HG03520 (cell line): ENCODE measurements around the gene MPP2.
"Not testable (repeated sequence)": the region's sequence is repeated elsewhere in the genome, so short reads cannot be mapped to it uniquely, and the experiment has no call there.

Experiments used
- ATAC-seq: cut with Tn5 transposase; IDR thresholded peaks from one replicate; pipeline ENCODE4 v1.9.1; 2021; ENCODE audit warnings: mild to moderate bottlenecking, moderate library complexity; ENCODE audit not compliant: unreplicated experiment

MPP2 gene

GRCh38 chr17:43877451-43878155 lies 29.7 kb downstream of the MPP2 start:
- ATAC-seq = no peak

- ATAC-seq = no peak
Measured at GRCh38 chr17:43877031-43877430, 30.3 kb downstream of the MPP2 start.

- ATAC-seq = no peak
Measured at GRCh38 chr17:43875476-43876147, 31.7 kb downstream of the MPP2 start.

- ATAC-seq = no peak
Measured at GRCh38 chr17:43874293-43874692, 33.0 kb downstream of the MPP2 start.

GRCh38 chr17:43873815-43874214 lies 33.5 kb downstream of the MPP2 start:
- ATAC-seq = no peak

- ATAC-seq = no peak
Measured at GRCh38 chr17:43873091-43873490, 34.2 kb downstream of the MPP2 start.

GRCh38 chr17:43871946-43872690 lies 35.2 kb downstream of the MPP2 start:
- no peak for ATAC-seq

GRCh38 chr17:43869031-43869430 lies 38.3 kb downstream of the MPP2 start:
- not testable (repeated sequence) for ATAC-seq

- ATAC-seq = no peak
Measured at GRCh38 chr17:43868226-43868994, 38.9 kb downstream of the MPP2 start.

- no peak for ATAC-seq
Measured at GRCh38 chr17:43864161-43864984, 43.0 kb downstream of the MPP2 start.

GRCh38 chr17:43861960-43862359 lies 45.4 kb downstream of the MPP2 start:
- no peak for ATAC-seq

- ATAC-seq = no peak
Measured at GRCh38 chr17:43860927-43861622, 46.3 kb downstream of the MPP2 start.

GRCh38 chr17:43860077-43860725 lies 47.1 kb downstream of the MPP2 start:
- no peak for ATAC-seq

GRCh38 chr17:43857957-43858600 lies 49.3 kb downstream of the MPP2 start:
- no peak for ATAC-seq

- no peak for ATAC-seq
Measured at GRCh38 chr17:43857141-43857540, 50.2 kb downstream of the MPP2 start.

GRCh38 chr17:43856141-43856540 lies 51.2 kb downstream of the MPP2 start:
- no peak for ATAC-seq

GRCh38 chr17:43855061-43855460 lies 52.3 kb downstream of the MPP2 start:
- ATAC-seq = no peak

- ATAC-seq = no peak
Measured at GRCh38 chr17:43854498-43854897, 52.8 kb downstream of the MPP2 start.

GRCh38 chr17:43853546-43853945 lies 53.8 kb downstream of the MPP2 start:
- ATAC-seq = no peak
